Osteoblast (primary cell): ENCODE data around the gene PTGDR2. TPM values are rescaled to one million over a fixed set of nuclear protein-coding genes. Genes with fewer than 3 reads are reported as not detected.

Experiments used
- DNase-seq: peaks from one replicate; pipeline ENCODE4 v3.0.0; 2011; ENCODE audit warnings: low spot score, mixed read lengths; ENCODE audit not compliant: insufficient read length; ENCODE audit errors: missing footprints
- H2AFZ ChIP-seq: 2 replicates; pipeline ENCODE4 v1.6.0; 2011; ENCODE audit warnings: mild to moderate bottlenecking, low read length
- H3K27ac ChIP-seq: 2 replicates; pipeline ENCODE4 v1.5.1; 2011; ENCODE audit warnings: mild to moderate bottlenecking, low read depth, low read length, moderate library complexity
- H3K27me3 ChIP-seq: 2 replicates; pipeline ENCODE4 v1.6.0; 2012; ENCODE audit warnings: mild to moderate bottlenecking, control low read depth, inconsistent platforms, low read length, moderate library complexity; ENCODE audit not compliant: insufficient read depth
- H3K36me3 ChIP-seq: 2 replicates; pipeline ENCODE4 v1.5.1; 2011; ENCODE audit warnings: mild to moderate bottlenecking, low read length, control low read depth, moderate library complexity; ENCODE audit not compliant: insufficient read depth
- H3K4me1 ChIP-seq: 2 replicates; pipeline ENCODE4 v1.5.1; 2011; ENCODE audit warnings: mild to moderate bottlenecking, low read length, control low read depth, moderate library complexity; ENCODE audit not compliant: insufficient read depth
- H3K4me2 ChIP-seq: 2 replicates; pipeline ENCODE4 v1.6.0; 2011; ENCODE audit warnings: mild to moderate bottlenecking, low read length; ENCODE audit not compliant: insufficient read depth
- H3K4me3 ChIP-seq: fragments of 200-600 bp; sonication (generic); 3 replicates; pipeline ENCODE4 v1.5.1; 2012; ENCODE audit warnings: mild to moderate bottlenecking, low read length, inconsistent platforms; ENCODE audit not compliant: insufficient read depth
- H3K79me2 ChIP-seq: 2 replicates; pipeline ENCODE4 v1.6.0; 2012; ENCODE audit warnings: mild to moderate bottlenecking, low read length, control low read depth, inconsistent platforms; ENCODE audit not compliant: insufficient read depth
- H3K9me3 ChIP-seq: 2 replicates; pipeline ENCODE4 v1.5.1; 2011; ENCODE audit warnings: low read depth, low read length, control low read depth
- H4K20me1 ChIP-seq: 2 replicates; pipeline ENCODE4 v1.6.0; 2012; ENCODE audit warnings: mild to moderate bottlenecking, low read length, control low read depth; ENCODE audit not compliant: insufficient read depth
- total RNA-seq: library from RNA; depleted of rRNA; stranded (reverse); fragments of >200 nt; gene quantifications from 2 replicates; pipeline ENCODE4 v1.2.3, GENCODE V29; 2012
- TF ChIP-seq, protein P1 (sequence below): IDR thresholded peaks from 2 replicates; pipeline ENCODE4 v1.5.1; 2011; ENCODE audit warnings: mild to moderate bottlenecking, low read depth, low read length, moderate library complexity; ENCODE audit errors: extremely low read depth

The PTGDR2 gene
- total RNA-seq, 1 donor = not detected

DNA sequence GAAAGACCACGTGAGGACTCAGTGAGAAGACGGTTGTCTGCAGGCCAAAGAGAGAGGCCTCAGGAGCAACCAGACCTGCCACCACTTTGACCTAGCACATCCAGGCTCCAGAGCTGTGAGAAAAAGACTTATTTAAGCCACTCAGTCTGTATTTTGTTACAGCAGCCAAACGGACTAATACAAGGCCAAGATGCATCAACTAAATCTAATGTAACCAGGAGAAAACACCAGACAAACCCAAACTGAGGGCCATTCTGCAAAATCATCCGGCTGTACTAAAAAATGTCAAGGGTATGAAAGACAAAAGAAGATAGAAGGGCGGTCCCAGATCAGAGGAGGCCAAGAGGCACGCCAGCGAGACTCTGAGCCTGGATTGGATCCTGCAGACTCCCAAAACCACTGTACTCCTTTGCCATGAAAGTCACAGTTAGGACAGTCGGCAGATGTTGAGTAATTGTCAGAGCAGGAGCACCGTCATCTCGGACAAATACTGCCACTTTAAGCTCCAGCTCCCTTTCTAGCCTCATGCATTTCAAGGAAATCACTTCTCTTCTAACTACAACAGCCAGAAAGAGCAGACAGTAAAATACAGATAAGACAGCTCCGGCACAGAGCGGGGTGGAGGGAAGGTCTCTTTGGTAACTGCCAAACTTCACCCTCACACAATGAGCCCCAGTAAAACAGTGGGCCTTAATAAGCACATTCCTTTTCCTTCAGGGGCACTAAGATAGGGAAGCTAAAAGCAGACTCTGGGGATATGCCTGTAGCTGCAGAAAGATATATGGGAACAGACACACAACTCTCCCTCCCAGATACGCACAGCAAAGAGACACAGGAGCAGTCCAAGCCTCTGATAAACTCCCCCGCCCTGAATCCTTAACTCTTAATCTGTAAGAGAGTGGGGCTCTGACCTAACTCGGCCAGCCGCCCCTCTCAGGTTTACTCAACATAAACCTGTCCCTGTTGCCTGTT is 8.1 kb upstream of the PTGDR2 start:
- TF ChIP-seq, protein P1, sequence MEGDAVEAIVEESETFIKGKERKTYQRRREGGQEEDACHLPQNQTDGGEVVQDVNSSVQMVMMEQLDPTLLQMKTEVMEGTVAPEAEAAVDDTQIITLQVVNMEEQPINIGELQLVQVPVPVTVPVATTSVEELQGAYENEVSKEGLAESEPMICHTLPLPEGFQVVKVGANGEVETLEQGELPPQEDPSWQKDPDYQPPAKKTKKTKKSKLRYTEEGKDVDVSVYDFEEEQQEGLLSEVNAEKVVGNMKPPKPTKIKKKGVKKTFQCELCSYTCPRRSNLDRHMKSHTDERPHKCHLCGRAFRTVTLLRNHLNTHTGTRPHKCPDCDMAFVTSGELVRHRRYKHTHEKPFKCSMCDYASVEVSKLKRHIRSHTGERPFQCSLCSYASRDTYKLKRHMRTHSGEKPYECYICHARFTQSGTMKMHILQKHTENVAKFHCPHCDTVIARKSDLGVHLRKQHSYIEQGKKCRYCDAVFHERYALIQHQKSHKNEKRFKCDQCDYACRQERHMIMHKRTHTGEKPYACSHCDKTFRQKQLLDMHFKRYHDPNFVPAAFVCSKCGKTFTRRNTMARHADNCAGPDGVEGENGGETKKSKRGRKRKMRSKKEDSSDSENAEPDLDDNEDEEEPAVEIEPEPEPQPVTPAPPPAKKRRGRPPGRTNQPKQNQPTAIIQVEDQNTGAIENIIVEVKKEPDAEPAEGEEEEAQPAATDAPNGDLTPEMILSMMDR = no peak
- Histone ChIP-seq H3K27me3 (peaks cover 3% of the 10 kb centered on the region), H3K36me3 (no peaks in the 10 kb centered on the region), H3K79me2 (no peaks in the 10 kb centered on the region), H2AFZ (no peak overlapping the region), H3K9me3 (no peaks in the 10 kb centered on the region), H3K4me3 (no peak overlapping the region), H3K4me2 (no peak overlapping the region), H3K27ac (no peak overlapping the region), H4K20me1 (no peaks in the 10 kb centered on the region), H3K4me1 (no peaks in the 10 kb centered on the region)
- peak; percentile 37 for DNase-seq

DNA sequence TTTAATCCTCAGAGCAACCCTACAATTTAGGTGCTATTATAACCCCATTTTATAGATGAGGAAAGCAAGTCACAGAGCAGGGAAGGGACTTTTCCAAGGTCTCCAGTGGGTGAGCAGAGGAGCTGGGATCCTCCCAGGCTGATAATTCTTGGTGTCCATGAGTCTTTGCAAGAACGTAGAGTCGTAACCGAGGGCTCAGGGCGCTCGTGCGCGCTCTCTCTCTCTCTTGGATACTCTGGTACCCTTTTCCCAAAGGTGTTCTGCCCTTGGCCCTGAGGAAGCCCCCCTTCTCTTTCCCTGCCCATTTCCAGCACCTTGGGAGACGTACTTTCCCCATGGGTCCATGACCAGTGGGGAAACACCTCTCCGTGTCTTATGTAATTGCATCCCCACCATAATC is 6.4 kb upstream of the PTGDR2 start:
- H3K4me1 ChIP-seq = no peaks in the 10 kb centered on the region

DNA sequence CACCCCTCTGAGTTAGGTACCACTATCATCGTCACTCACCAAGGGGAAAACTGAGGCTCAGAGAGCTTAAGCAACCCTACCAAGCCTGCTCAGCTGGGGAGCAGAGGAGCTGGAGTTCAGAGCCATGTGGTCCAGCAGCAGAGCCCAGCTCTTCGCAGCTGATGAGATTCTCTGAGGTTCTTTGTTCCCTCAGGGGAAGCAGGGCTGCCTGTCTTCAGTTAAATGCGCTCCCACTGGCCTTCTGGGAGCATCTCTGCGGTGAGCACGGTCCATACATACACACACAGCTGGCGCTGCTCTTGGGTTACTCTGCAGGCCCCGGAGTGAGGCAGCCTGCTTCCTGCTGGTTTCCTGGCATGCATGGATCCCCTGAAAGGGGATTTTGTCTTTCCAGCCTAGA is 5.2 kb upstream of the PTGDR2 start:
- DNase-seq = peak; percentile 82
- Histone ChIP-seq H3K4me2 (no peak overlapping the region), H4K20me1 (no peaks in the 10 kb centered on the region), H3K27me3 (peaks cover 3% of the 10 kb centered on the region), H3K36me3 (no peaks in the 10 kb centered on the region), H3K27ac (no peak overlapping the region), H3K79me2 (no peaks in the 10 kb centered on the region), H2AFZ (peak overlapping the region; percentile 44), H3K4me1 (no peaks in the 10 kb centered on the region), H3K9me3 (no peaks in the 10 kb centered on the region), H3K4me3 (no peak overlapping the region)
- TF ChIP-seq, protein P1 = no peak

More for the DNA sequence above, 6.4 kb upstream of the PTGDR2 start:
- Histone ChIP-seq H2AFZ (no peak overlapping the region), H4K20me1 (no peaks in the 10 kb centered on the region), H3K79me2 (no peaks in the 10 kb centered on the region), H3K4me3 (no peak overlapping the region), H3K4me2 (no peak overlapping the region), H3K9me3 (no peaks in the 10 kb centered on the region), H3K36me3 (no peaks in the 10 kb centered on the region), H3K27me3 (peaks cover 3% of the 10 kb centered on the region), H3K27ac (no peak overlapping the region)
- peak; percentile 49 for DNase-seq
- TF ChIP-seq, protein P1 = no peak

DNA sequence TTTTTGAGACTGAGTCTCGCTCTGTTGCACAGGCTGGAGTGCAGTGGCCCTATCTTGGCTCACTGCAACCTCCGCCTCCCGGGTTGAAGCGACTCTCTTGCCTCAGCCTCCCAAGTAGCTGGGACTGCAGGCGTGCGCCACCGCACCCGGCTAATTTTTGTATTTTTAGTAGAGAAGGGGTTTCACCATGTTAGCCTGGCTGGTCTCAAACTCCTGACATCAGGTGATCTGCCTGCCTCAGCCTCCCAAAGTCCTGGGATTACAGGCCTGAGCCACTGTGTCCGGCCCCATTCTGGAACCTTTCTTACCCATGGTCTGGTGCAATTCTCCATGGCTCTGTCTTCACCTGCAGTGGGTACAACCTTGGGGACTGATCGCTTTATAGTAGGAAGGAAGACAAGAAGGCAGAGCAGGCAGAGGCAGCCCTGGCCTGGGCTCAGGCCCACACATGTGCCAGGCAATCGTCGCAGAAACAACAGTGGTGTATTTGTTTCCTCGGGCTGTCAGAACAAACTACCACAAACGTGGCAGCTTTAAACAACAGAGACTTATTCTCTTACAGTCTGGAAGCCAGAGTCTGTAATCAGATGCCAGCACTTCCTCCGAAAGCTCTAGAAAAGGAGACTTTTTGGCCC is 4.0 kb upstream of the PTGDR2 start:
- Histone ChIP-seq H3K4me2 (no peak overlapping the region), H3K9me3 (no peaks in the 10 kb centered on the region), H3K4me3 (no peak overlapping the region), H3K4me1 (no peaks in the 10 kb centered on the region), H2AFZ (no peak overlapping the region), H3K79me2 (no peaks in the 10 kb centered on the region), H4K20me1 (no peaks in the 10 kb centered on the region), H3K27me3 (peaks cover 3% of the 10 kb centered on the region), H3K27ac (no peak overlapping the region), H3K36me3 (no peaks in the 10 kb centered on the region)
- TF ChIP-seq, protein P1 = no peak
- peak; percentile 9 for DNase-seq
